IPS-NIHi7 (cell line): ENCODE results near the gene DNAJB5.
"Not testable (repeated sequence)": the region's sequence is repeated elsewhere in the genome, so short reads cannot be mapped to it uniquely, and the experiment has no call there.

Source experiments
- DNase-seq: peaks from one replicate; pipeline ENCODE4 v3.0.0; 2012; ENCODE audit warnings: mixed read lengths; ENCODE audit errors: extremely low spot score

The DNAJB5 gene

GRCh38 chr9:34999576-34999975, 10.0 kb downstream of the DNAJB5 start:
- DNase-seq = peak; percentile 5

GRCh38 chr9:35000535-35001284, 11.2 kb downstream of the DNAJB5 start:
- DNase-seq = peak; percentile 11

- DNase-seq = peak; percentile 5
These were observed 11.7 kb downstream of the DNAJB5 start for GRCh38 chr9:35001285-35001677.

- DNase-seq = peak; percentile 2
These were observed 12.4 kb downstream of the DNAJB5 start for GRCh38 chr9:35001803-35002502.

DNA sequence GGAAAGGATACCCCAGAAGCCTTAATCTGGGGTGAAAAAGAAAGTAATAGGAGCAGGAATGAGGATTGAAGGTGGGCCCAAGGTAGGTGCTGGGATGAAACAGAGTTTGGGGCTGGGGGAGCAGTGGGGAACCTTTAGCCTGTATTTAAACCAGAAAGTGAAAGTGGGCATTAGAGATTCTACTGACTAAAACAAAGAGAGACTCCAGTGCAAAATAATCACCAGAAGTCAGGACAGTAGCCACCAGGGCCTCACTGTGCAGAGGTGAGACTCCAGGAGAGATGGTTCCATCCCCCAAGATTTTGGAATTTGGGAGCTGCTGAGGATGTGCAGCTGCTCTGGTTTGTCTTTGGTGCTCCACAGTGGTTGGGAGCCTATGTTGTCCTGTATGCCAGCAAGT, 13.1 kb downstream of the DNAJB5 start:
- peak; percentile 2 for DNase-seq

DNA sequence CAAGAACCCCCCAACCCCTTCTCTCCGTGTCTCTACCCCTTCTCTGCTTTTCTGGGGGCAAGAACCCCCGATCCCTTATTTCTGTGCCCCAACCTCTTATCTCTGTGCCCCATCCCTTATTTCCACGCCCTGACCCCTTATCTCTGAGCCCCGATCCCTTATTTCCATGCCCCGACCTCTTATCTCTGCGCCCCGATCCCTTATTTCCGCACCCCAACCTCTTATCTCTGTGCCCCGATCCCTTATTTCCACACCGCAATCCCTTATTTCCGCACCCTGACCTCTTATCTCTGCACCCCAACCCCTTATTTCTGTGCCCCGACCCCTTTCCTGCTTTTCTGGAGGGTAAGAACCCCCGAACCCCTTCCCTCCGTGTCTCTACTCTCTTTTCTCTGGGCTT, 14.8 kb downstream of the DNAJB5 start:
- DNase-seq = not testable (repeated sequence)

DNA sequence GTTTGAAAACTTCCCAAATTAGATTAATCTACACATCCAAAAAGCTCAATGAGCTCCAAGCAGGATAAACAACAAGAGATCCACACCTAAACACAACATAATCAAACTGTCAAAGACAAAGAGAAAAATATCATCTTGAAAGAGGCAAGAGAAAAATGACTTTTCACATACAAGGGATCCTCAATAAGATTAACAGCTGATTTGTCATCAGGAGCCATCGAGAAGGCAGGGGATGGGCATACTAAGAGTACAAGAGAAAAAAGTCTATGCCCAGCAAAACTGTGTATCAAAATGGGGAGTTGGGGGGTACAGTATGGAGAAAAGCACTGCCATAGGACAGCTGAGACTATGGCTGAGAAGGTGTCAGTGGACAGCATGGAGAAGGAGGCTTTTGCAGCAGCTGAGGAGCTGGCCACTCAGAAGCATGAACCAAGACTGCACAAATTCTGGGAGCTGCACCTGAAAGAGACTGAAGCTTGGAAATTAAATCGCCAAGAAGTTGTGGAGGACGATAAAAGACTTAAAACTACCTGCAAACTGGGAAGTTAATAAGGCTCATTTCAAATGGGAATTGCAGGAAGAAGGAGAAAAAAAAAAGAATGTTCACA, 20.9 kb downstream of the DNAJB5 start:
- DNase-seq = no peak

- no peak for DNase-seq
These were observed 25.0 kb downstream of the DNAJB5 start for GRCh38 chr9:35014517-35014916.

- not testable (repeated sequence) for DNase-seq
These were observed 33.9 kb downstream of the DNAJB5 start for GRCh38 chr9:35023443-35023842.

DNA sequence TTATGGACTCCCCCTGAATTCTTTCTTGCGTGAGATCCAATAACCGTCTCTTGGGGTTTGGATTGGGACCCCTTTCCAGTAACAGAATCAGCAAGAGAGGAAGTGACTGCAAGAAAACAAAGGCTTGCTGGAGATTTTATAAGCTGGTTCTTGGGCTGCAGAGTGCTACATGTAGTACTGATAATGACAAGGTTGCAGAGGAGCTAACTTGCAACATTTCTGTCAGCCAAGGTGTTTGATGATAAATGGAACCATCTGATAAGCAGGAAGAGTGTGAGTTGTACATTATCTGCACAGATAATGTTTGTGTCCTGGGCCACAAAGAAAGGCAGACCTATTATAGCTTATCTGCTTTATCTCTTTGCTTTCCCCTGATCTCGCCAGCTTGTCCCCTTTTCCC, 37.1 kb downstream of the DNAJB5 start:
- DNase-seq = no peak

DNA sequence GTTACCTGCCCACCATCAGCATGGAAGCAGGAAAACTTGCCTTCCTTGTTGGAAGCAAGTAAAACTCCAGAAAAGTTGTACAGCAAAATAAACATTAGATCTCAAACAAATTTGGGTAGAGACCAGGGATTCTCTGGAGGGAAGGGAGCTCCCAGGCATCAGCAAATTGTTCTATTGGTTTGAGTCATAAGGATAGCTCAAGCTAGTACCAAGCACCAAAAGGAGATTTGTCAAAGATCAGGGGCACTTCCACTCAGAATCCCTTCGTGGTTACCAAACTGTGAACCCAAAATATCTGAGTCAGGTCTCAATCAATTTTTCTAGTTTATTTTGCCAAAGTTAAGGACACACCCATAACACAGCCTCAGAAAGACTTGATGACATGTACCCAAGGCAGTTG, 37.8 kb downstream of the DNAJB5 start:
- DNase-seq = no peak

- DNase-seq = no peak
These were observed 38.3 kb downstream of the DNAJB5 start for GRCh38 chr9:35027860-35028259.

DNA sequence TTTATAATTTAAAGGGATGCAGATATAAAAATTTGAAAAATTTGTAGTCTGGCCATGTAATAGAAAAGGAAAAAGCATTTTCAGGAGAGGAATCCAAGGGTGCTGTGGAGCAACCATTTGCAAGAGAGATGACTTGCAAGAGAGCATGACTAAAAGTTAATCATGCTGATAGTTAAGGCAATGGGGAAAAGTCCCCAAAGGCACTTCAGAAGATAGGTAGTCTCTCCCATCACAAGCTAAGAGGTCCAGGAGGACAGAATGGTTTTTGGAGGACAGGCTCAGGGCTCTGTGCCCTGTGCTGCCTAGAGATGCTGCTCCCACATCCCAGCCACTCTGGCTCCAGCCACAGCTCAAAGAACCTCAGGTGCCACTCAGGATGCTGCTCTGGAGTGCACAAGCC, 38.8 kb downstream of the DNAJB5 start:
- DNase-seq = no peak

DNA sequence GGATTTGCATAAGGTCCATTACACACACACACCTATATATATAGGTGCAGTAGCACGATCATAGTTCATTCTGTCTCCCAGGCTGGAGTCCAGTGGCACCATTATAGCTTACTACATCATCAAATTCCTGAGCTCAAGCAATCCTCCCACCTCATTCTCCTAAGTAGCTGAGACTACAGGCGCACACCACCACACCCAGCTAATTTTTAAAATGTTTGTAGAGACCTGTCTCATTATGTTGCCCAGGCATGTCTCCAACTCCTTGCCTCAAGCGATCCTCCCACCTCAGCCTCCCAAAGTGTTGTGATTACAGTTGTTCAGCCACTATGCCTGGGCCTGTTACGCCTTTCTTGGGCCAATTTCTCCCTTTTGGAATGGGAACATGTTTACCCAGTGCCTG, 39.7 kb downstream of the DNAJB5 start:
- DNase-seq = no peak

DNA sequence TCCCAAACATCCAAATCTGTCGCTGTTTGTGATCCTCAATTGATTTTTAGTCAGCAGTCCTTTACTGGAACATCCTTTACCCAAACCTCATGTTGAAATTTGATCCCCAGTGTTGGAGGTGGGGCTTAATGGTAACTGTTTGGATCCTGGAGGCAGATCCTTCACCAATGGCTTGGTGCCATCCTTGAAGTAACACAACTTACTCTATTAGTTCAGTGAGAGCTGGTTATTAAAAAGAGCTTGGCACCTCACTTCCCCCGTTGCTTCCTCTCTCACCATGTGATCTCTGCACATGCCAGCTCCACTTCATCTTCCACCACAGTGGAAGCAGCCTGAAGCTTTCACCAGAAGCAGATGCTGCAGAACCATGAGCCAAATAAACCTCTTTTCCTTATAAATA, 40.3 kb downstream of the DNAJB5 start:
- no peak for DNase-seq

DNA sequence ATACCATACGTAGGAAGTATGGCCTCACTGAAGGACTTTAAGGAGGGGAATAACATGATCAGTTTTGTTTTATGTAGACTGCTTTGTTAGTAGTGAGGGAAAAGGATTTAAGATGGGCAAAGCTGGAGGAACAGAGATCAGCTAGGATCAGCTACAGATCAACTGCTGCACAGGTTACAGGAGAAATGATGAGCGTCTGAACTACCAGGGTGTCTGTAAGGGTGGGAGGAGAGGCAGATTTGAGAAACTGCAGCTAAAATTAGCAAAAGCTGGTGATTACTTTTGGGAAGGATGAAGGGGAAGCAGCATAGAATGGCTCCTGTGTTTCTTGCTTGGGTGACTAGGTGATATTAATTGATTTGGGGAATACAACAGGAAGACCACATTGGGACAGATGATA, 43.6 kb downstream of the DNAJB5 start:
- DNase-seq = no peak

DNA sequence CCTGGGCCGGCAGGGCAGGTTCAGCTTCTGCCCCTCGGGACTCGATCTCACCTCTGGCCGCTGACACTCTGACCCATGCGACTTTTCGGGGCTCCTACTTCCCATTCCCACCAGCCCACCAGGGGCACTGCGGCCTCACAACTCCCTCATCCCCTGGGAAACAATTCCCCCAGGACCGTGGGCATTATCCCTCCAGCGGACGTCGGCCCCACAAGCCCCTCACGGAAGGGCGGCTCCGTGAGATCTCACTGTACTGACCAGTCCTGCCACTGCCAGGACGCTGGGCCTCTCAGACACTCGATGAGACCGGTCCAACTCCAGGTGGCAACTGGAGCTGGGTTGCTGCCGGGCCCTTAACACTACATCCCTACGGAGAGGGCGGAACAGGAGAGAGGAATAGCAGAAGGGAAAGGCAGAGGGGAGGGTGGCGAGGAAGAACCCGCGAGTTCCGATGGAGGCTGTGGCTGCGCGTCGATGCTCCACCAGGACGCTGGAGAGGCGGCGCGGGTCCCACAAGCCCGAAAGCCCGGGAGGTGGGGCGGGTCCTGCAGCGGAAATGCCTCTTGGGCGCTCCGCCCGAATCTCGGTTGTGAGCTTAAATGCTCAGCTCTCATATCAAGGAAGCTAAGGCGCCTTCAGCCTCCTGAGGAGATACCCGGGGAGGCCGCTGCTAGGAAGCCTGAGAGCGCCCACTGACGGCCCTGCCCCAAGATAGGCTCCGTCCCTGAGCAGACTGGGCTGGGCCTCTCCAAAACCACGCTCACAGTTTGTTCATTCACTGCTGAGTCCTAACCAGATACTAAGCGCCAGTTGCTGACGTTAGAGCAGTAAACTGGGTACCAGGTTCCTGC, 46.5 kb downstream of the DNAJB5 start:
- no peak for DNase-seq

DNA sequence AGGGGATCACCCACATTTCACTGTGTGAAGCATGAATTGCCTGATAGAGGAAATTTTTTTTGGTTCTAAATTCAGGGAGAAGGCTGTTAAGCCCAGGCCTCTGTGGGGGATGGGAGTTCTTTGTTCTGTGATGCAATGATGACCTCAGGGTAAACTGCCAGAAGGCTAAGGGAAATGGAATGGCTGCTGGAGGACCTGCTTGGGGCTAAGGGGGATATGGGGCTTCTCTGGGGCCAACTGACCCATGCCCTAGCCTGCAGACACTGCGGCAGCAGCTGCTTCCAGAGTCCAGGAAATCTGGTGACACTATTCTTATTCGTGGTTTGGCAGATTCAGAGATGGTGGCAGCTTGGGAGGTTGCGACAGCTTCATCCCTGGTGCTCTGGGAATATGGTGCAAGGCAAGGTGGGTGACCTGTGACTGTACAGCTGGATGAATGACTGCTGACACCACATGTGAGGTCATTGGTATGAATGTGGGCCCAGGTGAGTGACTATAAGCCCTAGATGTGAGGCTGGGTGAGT, 52.6 kb downstream of the DNAJB5 start:
- DNase-seq = no peak

DNA sequence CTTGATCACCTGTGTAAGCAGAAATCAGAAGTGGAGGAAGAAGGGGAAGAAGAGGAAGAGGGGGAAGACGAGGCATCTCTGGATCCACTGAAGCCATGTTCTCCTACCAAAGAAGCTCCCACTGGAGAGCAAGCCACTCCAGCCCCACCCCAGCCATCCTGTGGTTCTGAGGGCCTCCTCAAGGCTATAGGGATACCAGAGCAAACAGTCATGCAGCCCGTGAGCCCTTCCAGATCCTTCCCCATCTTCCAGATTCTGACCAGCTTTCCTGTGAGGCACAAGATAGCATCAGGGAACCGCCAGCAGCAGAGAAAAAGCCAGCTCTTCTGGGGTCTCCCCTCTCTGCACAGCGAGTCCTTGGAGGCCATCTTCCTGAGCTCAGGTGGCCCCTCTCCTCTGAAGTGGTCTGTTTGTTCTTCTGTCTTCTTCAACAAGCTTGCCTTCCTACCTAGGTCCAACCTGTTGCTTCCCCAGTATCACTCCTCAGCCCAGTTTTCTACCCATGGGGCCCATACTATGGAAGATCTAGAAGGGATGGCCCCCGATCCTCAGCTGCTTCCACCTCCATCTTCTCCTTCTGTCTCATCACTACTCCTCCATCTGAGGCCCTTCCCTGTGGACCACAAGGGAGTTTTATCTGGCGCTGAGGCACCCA, 53.5 kb downstream of the DNAJB5 start:
- DNase-seq = no peak

- peak; percentile 43 for DNase-seq
These were observed 54.5 kb downstream of the DNAJB5 start for GRCh38 chr9:35044071-35044470.
